GM19452 (cell line): Measurements from ENCODE around the gene TTC39B.
"Not testable (repeated sequence)": the region's sequence is repeated elsewhere in the genome, so short reads cannot be mapped to it uniquely, and the experiment has no call there.

Experiments
- ATAC-seq: cut with Tn5 transposase; IDR thresholded peaks from one replicate; pipeline ENCODE4 v1.9.1; 2021; ENCODE audit not compliant: unreplicated experiment

The TTC39B gene

GRCh38 chr9:15306757-15307522 is at the start of gene TTC39B:
TSS of gene TTC39B (minus strand) at chr9:15307216. CDS start at chr9:15307125, 91 bp downstream.
- ATAC-seq: peak; percentile 94

GRCh38 chr9:15355669-15356068 is 48.7 kb upstream of the TTC39B start:
- ATAC-seq: no peak

- ATAC-seq: no peak
Measured at GRCh38 chr9:15354713-15355112, 47.7 kb upstream of the TTC39B start.

- no peak for ATAC-seq
Measured at GRCh38 chr9:15353892-15354291, 46.9 kb upstream of the TTC39B start.

GRCh38 chr9:15352306-15352705 is 45.3 kb upstream of the TTC39B start:
- ATAC-seq: no peak

- ATAC-seq: no peak
Measured at GRCh38 chr9:15349892-15350761, 43.1 kb upstream of the TTC39B start.

- ATAC-seq: no peak
Measured at GRCh38 chr9:15346837-15347236, 39.8 kb upstream of the TTC39B start.

GRCh38 chr9:15344191-15344590 is 37.2 kb upstream of the TTC39B start:
- no peak for ATAC-seq

GRCh38 chr9:15333376-15333881 is 26.4 kb upstream of the TTC39B start:
- ATAC-seq: no peak

- no peak for ATAC-seq
Measured at GRCh38 chr9:15332939-15333338, 25.9 kb upstream of the TTC39B start.

GRCh38 chr9:15329539-15330109 is 22.6 kb upstream of the TTC39B start:
- ATAC-seq: no peak

GRCh38 chr9:15328946-15329345 is 21.9 kb upstream of the TTC39B start:
- ATAC-seq: no peak

- ATAC-seq: not testable (repeated sequence)
Measured at GRCh38 chr9:15322695-15323094, 15.7 kb upstream of the TTC39B start.

GRCh38 chr9:15319661-15320060 is 12.6 kb upstream of the TTC39B start:
- not testable (repeated sequence) for ATAC-seq

- no peak for ATAC-seq
Measured at GRCh38 chr9:15317836-15318235, 10.8 kb upstream of the TTC39B start.

- no peak for ATAC-seq
Measured at GRCh38 chr9:15311607-15312006, 4.6 kb upstream of the TTC39B start.

GRCh38 chr9:15310107-15310850 is 3.3 kb upstream of the TTC39B start:
- ATAC-seq: no peak

GRCh38 chr9:15308511-15308910 is 1.5 kb upstream of the TTC39B start:
- ATAC-seq: no peak

- no peak for ATAC-seq
Measured at GRCh38 chr9:15307523-15307841, 466 bp upstream of the TTC39B start.

GRCh38 chr9:15306068-15306756 is 804 bp downstream of the TTC39B start:
- no peak for ATAC-seq
